SK-N-MC (cell line): ENCODE measurements around the gene CEP164.
"Not testable (repeated sequence)": the region's sequence is repeated elsewhere in the genome, so short reads cannot be mapped to it uniquely, and the experiment has no call there.

Experiments used
- EZH2 ChIP-seq: fragments of 200-600 bp; sonication (generic); IDR thresholded peaks from one replicate; pipeline ENCODE4 v1.6.1; 2017; ENCODE audit warnings: antibody characterized with exemption
- POLR2AphosphoS5 ChIP-seq: IDR thresholded peaks from 2 replicates; pipeline ENCODE4 v1.6.1; 2012; ENCODE audit warnings: mild to moderate bottlenecking, low read depth, low read length, borderline replicate concordance

- not testable (repeated sequence) for TF ChIP-seq EZH2, POLR2AphosphoS5
Observed at GRCh38 chr11:117399100-117399840, 71.6 kb downstream of the CEP164 start.
